ENCODE data around the gene IQCM.

The IQCM gene

GRCh38 chr4:149747646-149748045 is 68.0 kb downstream of the IQCM start:
- TF ChIP-seq GATA2 (IDR thresholded peaks at IDR 0.05; ENCODE audit: low read depth, low read length) (no peak), GATA3 (IDR thresholded peaks at IDR 0.05; ENCODE audit: low read depth, low read length) (no peak)

DNA sequence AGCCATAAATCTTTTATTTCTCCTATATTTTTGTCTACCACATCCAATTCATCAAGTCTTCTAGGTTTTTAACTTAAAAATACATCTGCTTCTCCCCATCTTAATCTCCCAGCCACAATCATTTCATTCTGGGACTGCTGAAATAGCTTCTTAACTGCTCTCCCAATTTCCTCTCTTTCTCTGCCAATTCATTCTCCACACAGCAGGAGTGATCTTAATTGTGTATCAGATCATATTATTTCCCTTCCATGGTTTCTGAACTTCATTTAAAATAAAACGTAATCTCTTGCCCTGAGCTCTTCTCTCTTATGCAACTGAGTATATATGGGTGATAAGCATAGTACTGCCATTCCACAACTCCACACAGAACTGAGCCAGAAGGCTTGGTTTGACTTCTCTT is 69.4 kb downstream of the IQCM start:
- TF ChIP-seq GATA2 (IDR thresholded peaks at IDR 0.05; ENCODE audit: low read depth, low read length) (no peak), GATA3 (IDR thresholded peaks at IDR 0.05; ENCODE audit: low read depth, low read length) (no peak)

DNA sequence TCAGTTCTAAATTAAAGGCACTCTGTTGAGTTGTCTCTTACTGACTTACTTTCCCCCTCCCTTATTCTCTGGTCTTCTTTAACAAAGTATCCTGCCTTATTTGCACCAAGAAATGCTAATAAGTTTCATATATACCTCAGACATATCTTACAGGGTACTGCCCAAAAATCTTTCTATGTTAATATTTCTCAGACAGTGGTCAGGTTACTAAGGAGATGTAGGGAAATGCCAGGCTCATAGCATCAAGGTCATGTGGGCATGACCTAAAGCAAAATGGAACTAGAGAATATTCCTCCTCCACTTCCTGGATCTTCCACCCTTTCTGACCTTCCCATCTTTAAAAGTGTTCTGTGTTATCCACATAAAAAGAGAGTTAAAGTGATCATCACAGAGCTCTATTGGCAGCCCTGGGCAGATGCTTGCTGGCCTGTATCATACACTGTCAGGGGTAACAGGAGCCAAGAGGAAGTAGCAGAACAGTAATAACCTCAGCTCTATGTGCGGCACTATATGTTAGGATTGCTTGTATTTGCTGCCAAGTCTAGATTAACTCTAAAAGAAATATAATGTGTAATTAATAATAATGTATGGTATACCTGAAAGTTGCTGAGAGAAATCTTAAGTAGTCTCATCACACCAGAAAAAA is 74.3 kb downstream of the IQCM start:
- no peak for TF ChIP-seq GATA3 (IDR thresholded peaks at IDR 0.05; ENCODE audit: low read depth, low read length)
- TF ChIP-seq GATA2 (IDR thresholded peaks at IDR 0.05; ENCODE audit: low read depth, low read length): no peak

DNA sequence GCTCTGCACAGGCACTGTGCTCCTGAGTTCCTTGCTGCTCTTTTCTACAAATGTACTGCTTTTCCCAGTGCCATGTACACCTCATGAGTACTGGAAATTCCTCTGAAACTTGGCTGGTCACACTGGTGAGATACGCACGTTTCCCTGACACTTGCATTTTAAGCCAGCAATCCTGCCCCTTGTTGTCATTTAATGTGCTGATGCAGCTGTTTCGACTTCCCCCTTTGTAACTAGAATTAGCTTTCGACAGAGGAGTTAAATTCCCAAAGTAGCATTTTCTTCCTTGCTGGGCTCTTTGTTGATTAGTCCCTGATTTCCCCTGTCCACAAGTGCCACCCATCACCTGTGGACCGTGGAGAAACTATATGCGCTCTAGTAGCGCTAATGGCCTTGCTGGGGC is 77.5 kb downstream of the IQCM start:
- TF ChIP-seq GATA2 (IDR thresholded peaks at IDR 0.05; ENCODE audit: low read depth, low read length): no peak
- TF ChIP-seq GATA3 (IDR thresholded peaks at IDR 0.05; ENCODE audit: low read depth, low read length): no peak

GRCh38 chr4:149735796-149736195 is 79.8 kb downstream of the IQCM start:
- TF ChIP-seq GATA2 (IDR thresholded peaks at IDR 0.05; ENCODE audit: low read depth, low read length): no peak

GRCh38 chr4:149728444-149728843 is 87.2 kb downstream of the IQCM start:
- TF ChIP-seq GATA3 (IDR thresholded peaks at IDR 0.05; ENCODE audit: low read depth, low read length): no peak
- TF ChIP-seq GATA2 (IDR thresholded peaks at IDR 0.05; ENCODE audit: low read depth, low read length): no peak

DNA sequence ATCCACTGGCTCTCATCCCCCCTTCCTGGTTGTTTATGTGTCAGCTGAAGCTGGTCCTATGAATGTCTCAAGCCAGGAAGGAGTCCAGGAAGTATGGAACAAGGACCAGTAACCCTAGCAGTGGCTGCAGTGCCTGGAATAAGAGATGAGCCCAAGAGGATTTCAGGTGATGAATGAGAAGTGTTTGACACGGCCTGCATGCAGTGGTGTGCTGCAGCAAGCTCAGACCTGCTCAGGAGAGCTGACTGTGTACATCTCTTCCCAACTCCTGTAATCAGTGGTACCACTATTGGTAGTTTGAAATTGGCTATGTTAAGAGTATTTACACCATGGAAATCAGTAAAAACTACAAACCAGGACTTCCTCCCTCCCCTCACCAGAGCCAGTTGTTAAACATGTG is 88.0 kb downstream of the IQCM start:
- TF ChIP-seq GATA3 (IDR thresholded peaks at IDR 0.05; ENCODE audit: low read depth, low read length) (no peak), GATA2 (IDR thresholded peaks at IDR 0.05; ENCODE audit: low read depth, low read length) (no peak)

DNA sequence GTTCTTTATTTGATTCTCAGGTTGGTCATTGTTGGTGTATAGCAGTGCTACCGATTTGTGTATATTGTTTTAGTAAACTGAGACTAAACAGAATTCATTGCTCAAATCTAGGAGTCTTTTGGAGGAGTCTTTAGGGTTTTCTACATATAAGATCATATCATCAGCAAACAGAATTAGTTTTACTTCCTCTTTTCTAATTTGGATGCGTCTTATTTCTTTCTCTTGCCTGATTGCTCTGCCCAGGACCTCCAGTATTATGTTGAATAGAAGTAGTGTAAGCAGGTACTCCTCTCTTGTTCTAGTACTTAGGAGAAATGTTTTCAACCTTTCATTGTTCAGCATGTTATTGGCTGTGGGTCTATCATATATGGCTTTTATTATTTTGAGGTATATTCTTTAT is 92.6 kb downstream of the IQCM start:
- TF ChIP-seq GATA2 (IDR thresholded peaks at IDR 0.05; ENCODE audit: low read depth, low read length) (no peak), GATA3 (IDR thresholded peaks at IDR 0.05; ENCODE audit: low read depth, low read length) (no peak)

- TF ChIP-seq GATA3 (IDR thresholded peaks at IDR 0.05; ENCODE audit: low read depth, low read length) (no peak), GATA2 (IDR thresholded peaks at IDR 0.05; ENCODE audit: low read depth, low read length) (no peak)
Measured at GRCh38 chr4:149719806-149720205, 95.8 kb downstream of the IQCM start.

GRCh38 chr4:149719357-149719756 is 96.3 kb downstream of the IQCM start:
- TF ChIP-seq GATA3 (IDR thresholded peaks at IDR 0.05; ENCODE audit: low read depth, low read length) (no peak), GATA2 (IDR thresholded peaks at IDR 0.05; ENCODE audit: low read depth, low read length) (no peak)

DNA sequence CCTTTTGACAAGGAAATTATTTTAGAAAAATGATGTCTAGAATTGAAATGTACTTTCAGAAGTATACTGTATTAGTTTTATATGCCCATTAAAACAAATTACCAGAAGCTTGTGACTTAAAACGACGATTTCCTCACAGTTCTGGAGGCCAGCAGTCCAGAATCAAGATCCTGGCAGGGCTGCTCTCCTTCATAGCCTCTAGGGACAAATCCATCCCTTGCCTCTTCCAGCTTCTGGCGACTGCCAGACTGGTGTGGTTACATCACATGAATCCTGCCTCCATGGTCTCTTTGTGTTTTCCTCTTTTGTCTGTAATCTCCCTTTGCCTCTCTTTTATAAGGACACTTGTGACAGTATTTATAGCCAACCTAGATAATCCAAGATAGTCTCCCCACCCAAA is 97.1 kb downstream of the IQCM start:
- TF ChIP-seq GATA3 (IDR thresholded peaks at IDR 0.05; ENCODE audit: low read depth, low read length): no peak
- no peak for TF ChIP-seq GATA2 (IDR thresholded peaks at IDR 0.05; ENCODE audit: low read depth, low read length)

- TF ChIP-seq GATA2 (IDR thresholded peaks at IDR 0.05; ENCODE audit: low read depth, low read length) (no peak), GATA3 (IDR thresholded peaks at IDR 0.05; ENCODE audit: low read depth, low read length) (no peak)
Measured at GRCh38 chr4:149716728-149717127, 98.9 kb downstream of the IQCM start.

- no peak for TF ChIP-seq GATA3 (IDR thresholded peaks at IDR 0.05; ENCODE audit: low read depth, low read length)
- TF ChIP-seq GATA2 (IDR thresholded peaks at IDR 0.05; ENCODE audit: low read depth, low read length): no peak
Measured at GRCh38 chr4:149715822-149716585, 99.6 kb downstream of the IQCM start.

DNA sequence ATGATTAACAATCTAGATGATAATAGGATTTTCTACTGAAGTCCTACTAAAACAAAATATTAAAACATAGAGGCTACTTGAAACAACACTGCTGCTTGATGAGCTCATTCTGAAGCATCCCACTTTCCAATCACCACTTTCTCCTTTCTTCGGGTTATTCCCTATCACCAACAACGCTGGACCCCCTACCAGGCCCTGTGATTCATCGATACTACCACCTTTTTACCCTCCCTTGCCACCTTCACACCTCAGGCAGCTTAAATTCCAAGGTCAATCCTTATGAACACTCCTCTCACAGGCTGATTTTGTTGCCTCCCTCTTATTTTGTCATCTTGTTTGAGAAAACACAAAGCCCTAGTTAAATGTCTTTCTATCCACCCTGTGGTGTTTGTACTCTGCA is 102.6 kb downstream of the IQCM start:
- TF ChIP-seq GATA3 (IDR thresholded peaks at IDR 0.05; ENCODE audit: low read depth, low read length): no peak
- TF ChIP-seq GATA2 (IDR thresholded peaks at IDR 0.05; ENCODE audit: low read depth, low read length): no peak

DNA sequence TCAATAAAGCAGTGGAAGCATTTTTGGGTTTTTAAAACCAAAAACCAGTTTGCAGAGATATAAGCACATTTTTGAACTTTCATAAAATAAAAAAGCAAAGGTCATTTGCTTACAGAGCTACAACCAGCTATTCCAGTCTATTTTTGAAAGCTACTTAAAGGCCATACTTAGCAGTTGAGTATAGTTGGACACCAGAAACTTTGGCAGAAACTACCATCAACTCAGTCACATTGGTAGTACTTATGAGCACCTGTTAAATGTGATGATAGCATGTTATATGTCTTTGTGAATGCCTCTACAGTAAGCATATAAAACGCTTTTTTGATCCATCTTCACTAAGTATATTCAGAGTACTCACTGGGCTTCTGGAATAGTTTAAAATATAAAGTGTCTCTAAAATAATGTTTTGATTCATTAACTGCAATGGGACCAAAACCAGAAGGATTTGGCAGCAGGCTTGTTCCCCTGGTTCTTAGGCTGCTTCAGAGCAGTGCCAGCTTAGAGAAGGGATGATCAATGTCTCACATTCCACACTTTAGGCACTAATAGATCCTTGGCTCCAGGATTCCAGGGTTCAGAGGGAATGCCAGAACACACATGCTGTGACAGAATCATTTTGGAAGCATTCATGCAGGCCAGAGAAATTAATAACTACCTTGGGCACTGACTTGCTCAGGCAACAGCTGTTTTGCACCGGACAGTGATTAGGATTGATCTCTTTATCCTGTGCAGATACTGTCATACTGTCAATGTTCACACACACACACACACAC is 103.9 kb downstream of the IQCM start:
- no peak for TF ChIP-seq GATA3 (IDR thresholded peaks at IDR 0.05; ENCODE audit: low read depth, low read length)
- TF ChIP-seq GATA2 (IDR thresholded peaks at IDR 0.05; ENCODE audit: low read depth, low read length): no peak
